Renal cortex interstitium (tissue), 11 donors: ENCODE measurements around the gene SPAG16. TPM values are rescaled to one million over a fixed set of nuclear protein-coding genes. Genes with fewer than 3 reads are reported as not detected.
"Not testable (repeated sequence)": the region's sequence is repeated elsewhere in the genome, so short reads cannot be mapped to it uniquely, and the experiment has no call there.

Experiments used
- DNase-seq, 11 donors: peaks; one replicate each; pipeline ENCODE4 v3.0.0-alpha.2; 2013; ENCODE audit warnings: low read depth in 9 of 11, low spot score in 4 of 11; ENCODE audit errors: extremely low read depth in 1 of 11
- polyA plus RNA-seq, 3 donors: library from polyadenylated mRNA; unstranded; fragments of 120-200 nt; gene quantifications; one replicate each; pipeline ENCODE4 v1.2.1, GENCODE V29; 2013; ENCODE audit not compliant: insufficient read length in 3 of 3

Gene SPAG16
- polyA plus RNA-seq, 3 donors, result 59.5 to 73.2 (median 60.7) TPM

DNA sequence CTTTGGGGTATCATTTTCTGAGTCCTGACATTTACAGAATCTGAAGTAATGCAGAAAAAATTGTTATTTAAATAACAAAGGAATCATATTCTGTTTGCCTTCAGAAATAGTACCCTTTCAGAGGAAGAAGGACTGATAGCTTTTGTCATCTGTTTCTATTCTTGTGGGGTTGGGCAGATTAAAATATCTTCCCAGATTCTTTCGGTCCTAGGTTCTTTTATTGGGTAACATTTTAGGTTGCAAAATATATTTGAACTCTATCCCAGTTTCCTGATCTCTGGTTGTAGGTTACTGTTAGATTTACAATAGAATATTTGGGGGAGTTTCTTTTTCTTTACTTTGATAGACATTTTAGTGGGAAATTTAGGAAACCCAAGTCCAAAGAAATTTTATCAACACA, 550.5 kb downstream of the SPAG16 start:
- DNase-seq, result no peak

DNA sequence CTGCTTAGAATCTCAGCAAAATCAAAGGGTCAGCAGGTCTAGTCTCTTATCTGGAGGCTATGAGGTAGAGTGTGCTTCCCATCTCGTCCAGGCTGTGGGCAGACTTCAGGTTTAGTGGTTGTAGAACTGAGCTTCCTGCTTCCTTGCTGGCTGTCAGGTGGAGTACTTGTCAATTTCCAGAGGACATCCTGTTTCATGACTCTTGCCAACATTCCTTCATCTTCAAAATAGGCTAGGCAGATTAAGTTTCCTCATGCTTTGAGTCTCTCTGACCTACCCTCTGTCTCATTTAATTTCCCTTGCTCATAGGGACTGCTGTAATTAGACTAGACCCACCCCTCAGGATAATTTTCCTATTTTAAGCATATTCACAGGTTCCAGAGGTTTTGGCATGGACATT, 562.6 kb downstream of the SPAG16 start:
- DNase-seq, result no peak

DNA sequence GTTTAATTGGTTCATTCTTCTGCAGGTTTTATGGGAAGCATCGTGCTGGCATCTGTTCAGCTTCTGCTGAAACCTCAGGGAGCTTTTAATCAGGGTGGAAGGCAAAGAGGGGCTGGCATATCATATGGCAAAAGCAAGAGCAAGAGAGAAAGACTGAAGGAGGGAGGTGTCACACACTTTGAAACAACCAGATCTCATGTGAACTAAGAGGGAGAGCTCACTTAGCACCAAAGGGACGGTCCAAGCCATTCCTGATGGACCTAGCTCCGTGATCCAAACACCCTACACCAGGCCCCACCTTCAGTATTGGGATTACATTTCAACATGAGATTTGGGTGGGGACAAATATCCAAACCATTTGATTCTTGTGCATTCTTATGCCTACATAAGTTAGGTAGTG, 563.1 kb downstream of the SPAG16 start:
- DNase-seq, result no peak

DNA sequence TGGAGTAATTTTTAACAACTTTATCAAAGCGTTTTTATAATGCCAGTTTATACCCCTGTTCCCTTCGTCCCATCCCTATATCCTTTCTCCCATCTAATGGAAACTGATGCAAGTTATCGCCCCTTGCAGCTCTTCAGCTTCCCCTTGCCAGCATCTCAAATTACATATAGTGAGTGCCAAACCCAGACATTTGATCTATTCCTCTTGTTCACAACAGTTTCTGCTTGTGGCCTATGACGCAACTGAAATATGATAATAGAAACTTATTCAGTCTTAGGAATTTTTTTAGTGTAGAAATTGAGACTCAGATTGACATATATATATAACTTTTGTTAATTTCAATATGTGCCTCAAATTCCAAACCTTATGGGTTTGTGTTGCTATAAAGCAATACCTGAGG, 564.4 kb downstream of the SPAG16 start:
- no peak for DNase-seq

DNA sequence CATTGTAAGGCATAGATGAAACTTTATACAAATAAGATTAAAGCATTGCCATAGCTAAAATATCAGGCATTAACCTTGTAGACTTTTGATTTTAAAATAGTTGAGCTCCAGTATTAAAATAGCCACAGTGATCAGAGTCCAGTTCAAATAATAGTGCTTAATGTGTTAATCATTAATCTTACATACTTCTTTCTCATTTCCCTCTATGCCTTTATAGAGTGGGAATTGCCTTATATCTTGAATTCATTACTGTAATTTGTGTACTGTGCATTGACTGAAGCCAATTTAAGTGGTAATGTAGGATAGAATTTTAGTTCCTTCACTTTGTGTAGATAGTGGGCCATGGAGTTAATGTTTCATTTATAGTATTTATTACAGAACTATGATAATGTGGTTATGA, 577.4 kb downstream of the SPAG16 start:
- no peak for DNase-seq

DNA sequence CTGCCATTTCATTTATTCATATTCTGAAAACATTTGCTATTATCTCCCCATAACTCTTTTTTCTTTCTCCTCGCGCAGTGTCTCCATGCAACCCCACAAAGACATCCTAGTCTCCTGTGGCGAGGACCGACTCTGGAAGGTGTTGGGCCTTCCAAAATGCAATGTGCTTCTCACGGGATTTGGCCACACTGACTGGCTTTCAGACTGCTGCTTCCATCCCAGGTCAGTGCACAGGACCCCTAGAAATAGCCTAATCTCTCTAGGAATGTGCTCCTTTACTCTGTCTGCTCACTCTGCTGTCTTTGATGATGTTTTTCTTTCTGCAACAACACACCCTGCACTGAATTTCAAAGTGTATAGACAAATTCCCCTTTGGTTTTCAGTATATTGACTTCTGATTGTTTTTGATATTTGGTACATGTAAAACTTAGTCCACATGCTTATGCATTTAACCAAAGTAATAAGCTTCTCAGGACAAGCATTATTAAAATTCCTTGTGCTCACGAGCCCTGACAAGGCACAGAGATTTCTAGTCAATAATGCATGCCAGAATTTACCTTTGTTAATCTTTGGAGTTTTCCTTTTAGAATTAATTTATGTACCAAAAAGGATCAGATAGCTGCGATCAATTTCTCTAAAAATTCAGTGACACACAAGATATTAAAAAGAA, 578.3 kb downstream of the SPAG16 start:
- DNase-seq, result no peak

GRCh38 chr2:213863541-213863940, 579.3 kb downstream of the SPAG16 start:
- no peak for DNase-seq

DNA sequence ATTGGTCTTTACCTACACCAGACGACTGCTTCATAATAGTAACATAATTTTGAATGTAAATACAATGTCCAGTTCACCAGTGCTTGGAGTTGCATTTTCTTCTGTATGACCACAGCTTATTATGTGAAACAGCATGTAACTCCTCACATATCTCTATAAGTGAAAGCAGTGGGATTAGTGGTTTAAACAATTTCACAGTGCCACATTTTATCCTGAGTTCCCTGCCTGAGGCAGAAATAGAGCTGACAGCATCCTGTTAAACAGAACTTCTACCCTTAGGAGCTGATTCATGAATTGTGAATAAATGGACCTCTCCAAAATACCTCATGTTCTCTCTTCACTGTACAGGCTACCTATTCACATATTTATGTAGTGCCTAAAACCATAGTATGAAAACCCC, 584.3 kb downstream of the SPAG16 start:
- DNase-seq, result no peak

DNA sequence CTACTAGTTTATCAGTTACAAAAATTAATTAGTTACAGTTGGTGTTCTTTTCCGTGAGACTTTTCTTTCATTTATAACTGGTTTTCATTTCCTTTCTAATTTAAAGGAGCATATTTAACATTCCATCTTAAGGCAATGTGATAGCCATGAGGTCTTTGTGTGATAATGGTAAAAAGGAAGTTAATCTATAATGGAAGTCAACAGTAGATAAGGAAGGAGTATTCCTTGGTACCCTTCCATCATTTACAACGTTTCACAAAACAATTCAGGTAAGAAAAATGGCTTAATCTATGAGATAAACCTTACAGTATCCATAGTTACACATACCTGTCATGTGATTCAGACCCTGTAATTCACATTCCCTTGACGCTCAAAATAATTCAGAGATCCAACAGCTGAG, 601.2 kb downstream of the SPAG16 start:
- DNase-seq, result no peak

DNA sequence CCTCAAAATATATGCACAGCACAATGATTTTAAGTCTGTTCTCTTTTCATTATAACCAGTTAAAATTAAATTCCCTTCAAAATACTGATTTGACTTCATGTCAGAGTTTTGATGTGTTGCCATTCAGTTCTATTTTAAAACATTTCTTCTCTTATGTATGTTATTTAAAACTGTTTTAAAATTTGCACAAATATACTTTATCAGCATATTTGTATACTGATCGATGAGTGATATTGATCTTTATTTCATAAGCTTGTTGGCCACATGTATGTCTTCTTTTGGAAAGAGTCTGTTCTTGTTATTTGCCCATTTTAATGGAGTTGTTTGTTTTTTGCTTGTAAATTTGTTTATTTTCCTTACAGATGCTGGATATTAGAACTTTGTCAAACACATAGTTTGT, 630.2 kb downstream of the SPAG16 start:
- no peak for DNase-seq

DNA sequence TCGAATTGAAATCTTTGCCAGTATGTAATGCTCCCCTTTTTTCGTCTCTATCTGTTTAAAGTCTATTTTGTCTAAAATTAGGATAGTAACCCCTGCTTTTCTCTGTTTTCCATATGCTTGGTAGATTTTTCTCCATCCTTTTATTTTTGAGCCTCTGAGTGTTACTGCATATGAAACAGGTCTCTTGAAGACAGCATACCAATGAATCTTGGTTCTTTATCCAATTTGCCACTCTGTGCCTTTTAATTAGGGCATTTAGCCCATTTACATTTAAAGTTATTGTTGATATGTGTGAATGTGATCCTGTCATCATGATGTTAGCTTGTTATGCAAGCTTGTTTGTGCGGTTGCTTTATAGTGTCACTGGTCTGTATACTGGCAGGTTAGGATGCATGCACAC, 635.8 kb downstream of the SPAG16 start:
- no peak for DNase-seq

GRCh38 chr2:213923543-213923942, 639.3 kb downstream of the SPAG16 start:
- DNase-seq, result no peak

GRCh38 chr2:213934560-213934959, 650.3 kb downstream of the SPAG16 start:
- DNase-seq, result no peak

DNA sequence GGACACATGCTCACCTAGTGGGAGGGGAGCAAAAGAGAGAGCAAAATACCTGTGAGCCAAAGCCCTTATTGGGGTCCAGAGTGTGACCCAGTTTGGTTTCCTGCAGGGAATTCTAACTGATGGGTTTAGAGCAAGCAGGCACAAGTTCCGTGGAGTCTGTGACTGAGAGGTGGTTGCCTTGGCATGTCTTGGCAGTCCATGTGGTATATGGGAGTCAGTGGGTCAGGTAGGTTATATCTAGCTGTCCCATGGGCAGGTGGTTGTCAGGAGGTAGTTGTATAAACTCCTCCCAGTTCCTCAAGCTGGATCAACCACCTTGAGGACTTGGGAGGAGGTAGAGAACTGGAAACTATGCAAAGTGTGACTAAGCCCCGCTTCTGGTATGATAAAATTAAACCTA, 673.8 kb downstream of the SPAG16 start:
- no peak for DNase-seq

- no peak for DNase-seq
Observed at GRCh38 chr2:213959589-213959988, 675.3 kb downstream of the SPAG16 start.

DNA sequence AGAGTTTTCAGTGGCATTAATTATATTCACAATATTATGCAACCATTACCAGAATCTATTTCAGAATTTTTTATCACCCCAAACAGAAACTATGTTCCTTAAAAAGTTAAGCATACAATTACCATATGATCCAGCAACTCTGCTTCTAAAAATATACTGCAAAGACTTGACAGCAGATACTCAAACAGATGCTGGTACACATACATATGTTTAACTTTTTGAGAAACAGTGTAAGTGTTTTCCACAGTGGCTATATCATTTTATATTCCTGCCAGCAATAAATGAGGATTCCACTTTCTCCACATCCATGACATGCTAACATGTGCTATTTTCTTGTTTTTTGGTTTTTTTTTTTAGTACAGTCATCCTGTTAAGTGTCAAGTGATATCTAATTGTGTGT, 687.3 kb downstream of the SPAG16 start:
- DNase-seq, result no peak

DNA sequence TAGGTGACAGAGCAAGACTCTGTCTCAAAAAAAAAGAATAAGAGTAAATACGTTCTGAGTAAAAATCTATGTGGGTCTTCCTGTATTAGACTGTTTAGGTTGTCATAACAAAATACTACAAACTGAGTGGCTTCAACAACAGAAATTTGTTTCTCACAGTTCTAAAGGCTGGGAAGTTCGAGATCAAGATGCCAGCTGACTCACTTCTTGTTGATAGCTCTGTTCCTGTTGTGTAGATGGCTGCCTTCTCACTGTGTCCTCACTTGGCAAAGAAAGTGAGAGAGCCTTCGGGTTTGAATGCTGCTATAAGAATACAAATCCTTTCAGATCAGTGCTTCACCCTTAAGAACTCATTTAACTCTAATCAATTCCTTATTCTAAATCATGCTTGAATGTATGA, 696.6 kb downstream of the SPAG16 start:
- DNase-seq, result no peak

GRCh38 chr2:213989207-213989606, 704.9 kb downstream of the SPAG16 start:
- DNase-seq, result no peak

DNA sequence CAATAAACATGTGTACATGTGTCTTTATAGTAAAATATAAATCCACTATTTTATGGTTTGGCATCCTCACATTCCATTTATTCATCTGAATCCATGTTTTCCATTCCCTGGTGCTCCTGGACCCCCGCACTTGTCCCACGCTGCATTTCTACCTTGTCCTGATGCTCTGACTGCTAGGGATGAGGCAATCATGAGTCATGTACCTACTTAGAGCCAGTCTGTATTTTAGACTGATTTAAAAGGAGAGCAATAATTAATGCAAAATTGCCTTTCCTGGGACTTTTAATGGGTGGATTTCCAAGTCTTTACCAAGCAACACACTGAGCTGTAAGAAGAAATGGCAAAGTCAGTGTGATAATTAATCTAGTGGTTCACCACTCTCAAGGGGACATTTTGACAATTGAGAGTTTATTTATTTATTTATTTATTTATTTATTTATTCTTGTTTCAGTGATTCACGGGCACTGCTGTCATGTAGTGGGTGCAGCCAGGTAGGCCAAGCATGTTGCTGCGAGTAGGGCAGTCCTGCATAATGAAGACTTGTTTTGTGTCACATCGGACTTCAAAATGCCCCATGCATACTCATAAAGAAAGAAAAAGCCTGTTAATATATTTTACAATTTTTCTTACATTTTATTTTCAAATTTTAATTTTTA, 707.3 kb downstream of the SPAG16 start:
- no peak for DNase-seq

DNA sequence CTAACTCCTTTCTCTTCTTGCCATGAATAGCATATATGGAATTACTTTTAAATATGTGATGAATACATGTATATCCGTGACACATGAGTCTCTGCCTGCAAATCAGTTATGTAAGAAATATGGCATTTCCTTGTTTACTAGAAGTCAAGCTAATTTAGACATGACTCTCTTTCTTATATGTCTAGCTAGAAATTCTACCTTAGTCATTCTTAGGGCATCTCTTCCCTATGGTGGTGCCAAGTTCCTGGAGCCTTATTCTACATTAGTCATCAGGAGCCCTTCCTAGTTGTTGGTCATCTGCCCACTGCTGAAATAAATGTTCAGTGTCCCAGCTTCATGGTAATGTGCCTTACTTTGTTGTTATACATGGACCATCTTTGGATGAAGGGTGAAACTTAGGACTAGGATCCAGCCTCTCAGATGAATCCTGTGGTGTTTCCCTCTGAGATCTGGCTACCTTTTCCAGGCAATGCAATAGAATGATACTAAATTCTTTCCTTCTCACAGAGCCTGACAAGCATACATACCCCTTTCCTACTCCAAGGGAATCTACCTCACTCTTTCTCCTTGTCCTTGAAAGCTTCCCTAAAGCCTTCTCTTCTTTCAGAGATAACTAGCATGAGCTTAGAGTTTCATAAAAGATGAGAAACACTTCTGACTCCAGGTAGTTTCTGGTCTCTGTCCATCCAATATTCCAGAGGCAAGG, 711.3 kb downstream of the SPAG16 start:
- no peak for DNase-seq

DNA sequence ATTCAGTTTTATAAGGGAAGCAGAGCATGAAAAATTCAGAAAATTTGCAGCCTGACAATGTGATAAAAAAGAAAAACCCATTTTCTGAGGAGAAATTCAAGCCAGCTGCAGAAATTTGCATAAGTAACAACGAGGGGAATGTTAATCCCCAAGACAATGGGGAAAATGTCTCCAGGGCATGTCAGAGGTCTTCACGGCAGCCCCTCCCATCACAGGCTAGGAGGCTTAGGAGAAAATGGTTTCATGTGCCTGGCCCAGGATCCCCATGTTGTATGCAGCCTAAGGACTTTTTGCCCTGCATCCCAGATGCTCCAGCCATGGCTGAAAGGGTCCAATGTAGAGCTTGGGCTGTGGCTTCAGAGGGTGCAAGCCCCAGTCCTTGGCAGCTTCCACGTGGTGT, 714.7 kb downstream of the SPAG16 start:
- DNase-seq, result not testable (repeated sequence)
